Sigmoid colon (tissue), 7 donors: ENCODE results near the gene SH2B3. TPM values are rescaled to one million over a fixed set of nuclear protein-coding genes. Genes with fewer than 3 reads are reported as not detected.

Source experiments
- DNase-seq: peaks from one replicate; pipeline ENCODE4 v3.0.0-alpha.2; 2019
- H3K27ac ChIP-seq, 4 donors: fragments of 200-600 bp; sonication (generic); one replicate each; pipeline ENCODE4 v1.5.1; 2016 to 2019; ENCODE audit warnings: mild to moderate bottlenecking in 1 of 4
- H3K27me3 ChIP-seq, 3 donors: fragments of 200-600 bp; sonication (generic); one replicate each; pipeline ENCODE4 v1.5.1; 2019; ENCODE audit warnings: mild to moderate bottlenecking in 1 of 3
- H3K36me3 ChIP-seq, 4 donors: fragments of 200-600 bp; sonication (generic); one replicate each; pipeline ENCODE4 v1.5.1; 2016 to 2019
- H3K4me1 ChIP-seq, 4 donors: fragments of 200-600 bp; sonication (generic); one replicate each; pipeline ENCODE4 v1.5.1; 2017 to 2019
- H3K4me3 ChIP-seq, 4 donors: fragments of 200-600 bp; sonication (generic); one replicate each; pipeline ENCODE4 v1.5.1; 2017 to 2019; ENCODE audit warnings: mild to moderate bottlenecking in 2 of 4, moderate library complexity in 1 of 4
- H3K9me3 ChIP-seq, 4 donors: fragments of 200-600 bp in 3 of 4; sonication (generic) in 3 of 4; one replicate each; pipeline versions ENCODE4 v1.5.1 to v1.6.1; 2013 to 2019
- EP300 ChIP-seq, 4 donors: sonication (generic); formaldehyde crosslinking; IDR thresholded peaks; one replicate each; pipeline ENCODE4 v1.6.1; 2017; ENCODE audit warnings: antibody characterized with exemption in 4 of 4
- POLR2A ChIP-seq, 2 donors: fragments of 450-650 bp; IDR thresholded peaks; one replicate each; pipeline ENCODE4 v1.6.1; 2016; ENCODE audit warnings: antibody characterized with exemption in 2 of 2, mild to moderate bottlenecking in 2 of 2, moderate library complexity in 2 of 2
- POLR2AphosphoS5 ChIP-seq, 4 donors: sonication (generic); formaldehyde crosslinking; IDR thresholded peaks; one replicate each; pipeline ENCODE4 v1.6.1; 2017; ENCODE audit warnings: antibody characterized with exemption in 4 of 4
- WGBS, 2 donors: extraction: QIAGEN DNeasy Blood & Tissue Kit; methylation state at CpG; one replicate each; pipeline ENCODE4 v1.1.7; 2013; 5-methylcytosine and 5-hydroxymethylcytosine counted together
- intact Hi-C: fragments of 100-400 bp; cut with DNase I; formaldehyde crosslinking; loops from one replicate; pipeline ENCODE4 v1.15.1; 2023
- polyA plus RNA-seq, 3 donors: library from polyadenylated mRNA; stranded (reverse); fragments of 200-250 nt; gene quantifications; one replicate each; pipeline ENCODE4 v1.2.3, GENCODE V29; 2013
- total RNA-seq, 4 donors: library from RNA; depleted of rRNA; stranded (reverse); fragments of >200 nt; gene quantifications; one replicate each; pipeline ENCODE4 v1.1.0, GENCODE V29; 2016
- TF ChIP-seq, protein P1 (sequence below), 4 experiments: fragments of 450-650 bp in 3 of 4; fragments of 200-600 bp in 1 of 4; IDR thresholded peaks; one replicate each; pipeline ENCODE4 v1.5.1; 2016 to 2019; ENCODE audit warnings: antibody characterized with exemption in 4 of 4, mild to moderate bottlenecking in 3 of 4, moderate library complexity in 2 of 4
- donor health status: healthy with polysubstance abuse.
- donor health status: Bipolar disorder and iron deficiency.
- donor health status: healthy.

SH2B3 gene
- total and polyA plus RNA-seq, 7 donors, result 10.4 to 32.5 (median 14.1) TPM

GRCh38 chr12:111361073-111361716 lies 44.5 kb upstream of the SH2B3 start:
- Histone ChIP-seq H3K4me1 (no peaks in the 10 kb centered on the region), H3K4me3 (no peak overlapping the region), H3K27ac (no peak overlapping the region), H3K9me3 (no peaks in the 10 kb centered on the region), H3K36me3 (peaks cover 0 to 17% (median 10%) of the 10 kb centered on the region in 4 donors), H3K27me3 (no peaks in the 10 kb centered on the region)
- DNase-seq, result no peak
- 54 to 66% methylated on average over 13 of the region's 13 CpGs for WGBS, 2 donors
- intact Hi-C loops, result no loop called here
- TF ChIP-seq, protein P1, sequence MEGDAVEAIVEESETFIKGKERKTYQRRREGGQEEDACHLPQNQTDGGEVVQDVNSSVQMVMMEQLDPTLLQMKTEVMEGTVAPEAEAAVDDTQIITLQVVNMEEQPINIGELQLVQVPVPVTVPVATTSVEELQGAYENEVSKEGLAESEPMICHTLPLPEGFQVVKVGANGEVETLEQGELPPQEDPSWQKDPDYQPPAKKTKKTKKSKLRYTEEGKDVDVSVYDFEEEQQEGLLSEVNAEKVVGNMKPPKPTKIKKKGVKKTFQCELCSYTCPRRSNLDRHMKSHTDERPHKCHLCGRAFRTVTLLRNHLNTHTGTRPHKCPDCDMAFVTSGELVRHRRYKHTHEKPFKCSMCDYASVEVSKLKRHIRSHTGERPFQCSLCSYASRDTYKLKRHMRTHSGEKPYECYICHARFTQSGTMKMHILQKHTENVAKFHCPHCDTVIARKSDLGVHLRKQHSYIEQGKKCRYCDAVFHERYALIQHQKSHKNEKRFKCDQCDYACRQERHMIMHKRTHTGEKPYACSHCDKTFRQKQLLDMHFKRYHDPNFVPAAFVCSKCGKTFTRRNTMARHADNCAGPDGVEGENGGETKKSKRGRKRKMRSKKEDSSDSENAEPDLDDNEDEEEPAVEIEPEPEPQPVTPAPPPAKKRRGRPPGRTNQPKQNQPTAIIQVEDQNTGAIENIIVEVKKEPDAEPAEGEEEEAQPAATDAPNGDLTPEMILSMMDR (IDR thresholded peaks at IDR 0.05), result no peak
- TF ChIP-seq EP300 (IDR thresholded peaks at IDR 0.05), result no peak
- no peak for TF ChIP-seq POLR2A (IDR thresholded peaks at IDR 0.05)
- TF ChIP-seq POLR2AphosphoS5 (IDR thresholded peaks at IDR 0.05), result no peak

DNA sequence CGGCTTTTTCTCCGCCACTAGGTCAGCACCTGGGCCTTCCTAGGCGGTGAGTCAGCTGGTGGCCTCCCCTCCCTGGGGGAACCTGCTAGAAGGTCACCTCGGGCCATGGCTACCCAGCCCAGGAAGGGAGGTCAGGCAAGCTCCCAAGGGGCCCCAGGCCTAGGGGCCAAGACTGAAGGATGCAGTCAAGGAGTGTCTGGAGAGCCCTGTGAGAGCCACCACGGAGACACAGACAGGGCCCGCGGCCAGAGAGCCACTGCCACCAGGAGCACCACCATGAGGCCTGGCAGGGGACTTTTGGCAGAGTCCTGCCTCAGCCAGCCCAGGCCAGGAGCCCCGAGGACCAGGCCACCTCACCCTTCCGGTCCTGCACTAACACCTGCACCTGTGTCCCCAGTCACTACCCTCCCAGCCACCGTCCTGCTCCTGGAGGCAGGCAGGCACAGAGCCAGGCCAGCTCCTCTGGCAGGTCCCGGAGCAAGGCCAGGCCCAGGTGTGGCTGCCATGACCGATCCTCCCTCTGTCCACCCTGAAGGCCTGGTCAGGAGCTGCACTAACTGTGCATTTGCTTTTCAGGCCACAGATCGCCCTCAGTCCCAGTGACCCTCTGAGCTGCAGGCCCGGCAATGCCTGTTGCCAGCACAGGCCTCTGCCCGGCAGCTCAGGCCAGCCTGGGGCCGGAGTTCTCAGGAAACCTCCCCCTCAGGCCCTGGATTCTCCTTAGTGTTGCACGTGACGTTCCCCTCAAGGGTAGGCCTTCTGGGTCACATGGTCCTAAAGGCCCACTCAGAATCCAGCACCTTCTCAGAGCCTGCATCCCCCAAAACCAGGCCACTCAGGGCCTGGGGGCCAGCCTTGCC lies 43.8 kb upstream of the SH2B3 start:
- Histone ChIP-seq H3K9me3 (no peaks in the 10 kb centered on the region), H3K4me3 (no peak overlapping the region), H3K27me3 (no peaks in the 10 kb centered on the region), H3K36me3 (peaks cover 0 to 17% (median 10%) of the 10 kb centered on the region in 4 donors), H3K4me1 (peaks cover 0 to 2% (median under 1%) of the 10 kb centered on the region in 4 donors), H3K27ac (no peak overlapping the region)
- TF ChIP-seq POLR2AphosphoS5 (IDR thresholded peaks at IDR 0.05) (no peak), EP300 (IDR thresholded peaks at IDR 0.05) (no peak)
- no peak for DNase-seq
- intact Hi-C loops, result no loop called here
- WGBS, 2 donors, result 78 to 82% methylated on average over 18 of the region's 18 CpGs

- 94 to 96% methylated on average over 59 of the region's 59 CpGs for WGBS, 2 donors
- peaks cover 0 to 17% (median 10%) of the 10 kb centered on the region in 4 donors for H3K36me3 ChIP-seq
- H3K4me3 ChIP-seq, result no peak overlapping the region
- no peaks in the 10 kb centered on the region for H3K9me3 ChIP-seq
- no peak overlapping the region for H3K27ac ChIP-seq
- DNase-seq, result no peak
- TF ChIP-seq POLR2A (IDR thresholded peaks at IDR 0.05), result no peak
- TF ChIP-seq, protein P1 (IDR thresholded peaks at IDR 0.05), result no peak
- TF ChIP-seq POLR2AphosphoS5 (IDR thresholded peaks at IDR 0.05), result no peak
- TF ChIP-seq EP300 (IDR thresholded peaks at IDR 0.05), result no peak
- no peaks in the 10 kb centered on the region for H3K27me3 ChIP-seq
- intact Hi-C loops, result no loop called here
- H3K4me1 ChIP-seq, result peaks cover 0 to 11% (median 10%) of the 10 kb centered on the region in 4 donors
Observed at GRCh38 chr12:111362687-111363475, 42.8 kb upstream of the SH2B3 start.

GRCh38 chr12:111363578-111363977 lies 42.1 kb upstream of the SH2B3 start:
- no peak for DNase-seq
- intact Hi-C loops, result no loop called here
- Histone ChIP-seq H3K9me3 (no peaks in the 10 kb centered on the region), H3K4me3 (no peak overlapping the region), H3K27ac (no peak overlapping the region), H3K27me3 (no peaks in the 10 kb centered on the region), H3K36me3 (peaks cover 0 to 17% (median 10%) of the 10 kb centered on the region in 4 donors), H3K4me1 (peaks cover 0 to 17% (median 16%) of the 10 kb centered on the region in 4 donors)
- no peak for TF ChIP-seq POLR2AphosphoS5 (IDR thresholded peaks at IDR 0.05)
- WGBS, 2 donors, result 90 to 93% methylated on average over 3 of the region's 3 CpGs

- H3K4me1 ChIP-seq, result peaks cover 0 to 28% (median 25%) of the 10 kb centered on the region in 4 donors
- no peaks in the 10 kb centered on the region for H3K9me3 ChIP-seq
- H3K27ac ChIP-seq, result no peak overlapping the region
- TF ChIP-seq POLR2AphosphoS5 (IDR thresholded peaks at IDR 0.05) (no peak), POLR2A (IDR thresholded peaks at IDR 0.05) (no peak), EP300 (IDR thresholded peaks at IDR 0.05) (no peak)
- TF ChIP-seq, protein P1 (IDR thresholded peaks at IDR 0.05), result no peak
- 97 to 98% methylated on average over 10 of the region's 10 CpGs for WGBS, 2 donors
- no peak for DNase-seq
- no peaks in the 10 kb centered on the region for H3K27me3 ChIP-seq
- intact Hi-C loops, result no loop called here
- peaks cover 0 to 17% (median 10%) of the 10 kb centered on the region in 4 donors for H3K36me3 ChIP-seq
- no peak overlapping the region for H3K4me3 ChIP-seq
Observed at GRCh38 chr12:111366075-111366474, 39.6 kb upstream of the SH2B3 start.
